Endodermal cell (in vitro differentiated cells): ENCODE measurements around the gene PLCH2. TPM values are rescaled to one million over a fixed set of nuclear protein-coding genes. Genes with fewer than 3 reads are reported as not detected.

ENCODE experiments used
- DNase-seq: peaks from one replicate; pipeline ENCODE4 v3.0.0-alpha.2; 2017
- H3K27ac ChIP-seq: 2 replicates; pipeline ENCODE4 v1.5.1; 2013; ENCODE audit warnings: mild to moderate bottlenecking, low read depth, low read length, moderate library complexity
- H3K27me3 ChIP-seq: 2 replicates; pipeline ENCODE4 v1.6.1; 2013; ENCODE audit warnings: mild to moderate bottlenecking, low read length, moderate library complexity; ENCODE audit not compliant: insufficient read depth, control insufficient read depth, poor library complexity, severe bottlenecking
- H3K36me3 ChIP-seq: 2 replicates; pipeline ENCODE4 v1.7.0; 2013; ENCODE audit warnings: mild to moderate bottlenecking, low read length, moderate library complexity; ENCODE audit not compliant: control insufficient read depth, insufficient read depth
- H3K4me1 ChIP-seq: one replicate; pipeline ENCODE4 v1.7.0; 2013; ENCODE audit warnings: low read length; ENCODE audit not compliant: control insufficient read depth, insufficient read depth
- H3K4me3 ChIP-seq: 2 replicates; pipeline ENCODE4 v1.5.1; 2013; ENCODE audit warnings: mild to moderate bottlenecking, low read length, moderate library complexity
- H3K9ac ChIP-seq: 2 replicates; pipeline ENCODE4 v1.6.1; 2013; ENCODE audit warnings: mild to moderate bottlenecking, low read length, moderate library complexity; ENCODE audit not compliant: poor library complexity, severe bottlenecking; ENCODE audit errors: extremely low read depth
- H3K9me3 ChIP-seq: 2 replicates; pipeline ENCODE4 v1.6.1; 2013; ENCODE audit warnings: mild to moderate bottlenecking, low read length, moderate library complexity; ENCODE audit not compliant: control insufficient read depth
- H3K27ac Mint-ChIP-seq: 2 replicates; pipeline ENCODE4 v1.8.0; 2020; ENCODE audit warnings: mixed read lengths
- H3K27me3 Mint-ChIP-seq: 2 replicates; pipeline ENCODE4 v1.8.0; 2021; ENCODE audit warnings: mild to moderate bottlenecking, mixed read lengths; ENCODE audit not compliant: insufficient read depth
- H3K36me3 Mint-ChIP-seq: 2 replicates; pipeline ENCODE4 v1.8.0; 2020; ENCODE audit warnings: low read depth, mixed read lengths
- H3K4me1 Mint-ChIP-seq: 2 replicates; pipeline ENCODE4 v1.8.0; 2020; ENCODE audit warnings: mixed read lengths
- H3K4me3 Mint-ChIP-seq: 2 replicates; pipeline ENCODE4 v1.8.0; 2020; ENCODE audit warnings: mild to moderate bottlenecking, moderate library complexity, mixed read lengths
- H3K9me3 Mint-ChIP-seq: 2 replicates; pipeline ENCODE4 v1.8.0; 2020; ENCODE audit warnings: mild to moderate bottlenecking, mixed read lengths
- WGBS, 2 experiments: methylation state at CpG; one replicate each; pipeline versions ENCODE4 v1.1.5 to v1.1.7; 2013; ENCODE audit warnings: missing lambda C conversion rate in 2 of 2, mixed read lengths in 1 of 2; ENCODE audit not compliant: insufficient coverage in 1 of 2, insufficient read length in 1 of 2; 5-methylcytosine and 5-hydroxymethylcytosine counted together
- total RNA-seq, 2 donors: library from RNA; stranded (reverse); fragmentation: NEBNext Ultra II Directional in 1 of 2; extraction: Animal tissue kit (Norgen Biotek cat#: 25700) in 1 of 2; gene quantifications; 2 replicates in 1 of 2; 3 replicates in 1 of 2; pipeline ENCODE4 v1.2.1, GENCODE V29; 2021
- TF ChIP-seq, protein P1 (sequence below): fragments of 200-600 bp; sonication (generic); conservative IDR thresholded peaks from 2 replicates; pipeline ENCODE4 v1.5.0; 2021; ENCODE audit warnings: antibody characterized with exemption, mild to moderate bottlenecking

PLCH2 gene
- total RNA-seq, 2 donors from 2014 or later, result 0.18 to 0.31 TPM

DNA sequence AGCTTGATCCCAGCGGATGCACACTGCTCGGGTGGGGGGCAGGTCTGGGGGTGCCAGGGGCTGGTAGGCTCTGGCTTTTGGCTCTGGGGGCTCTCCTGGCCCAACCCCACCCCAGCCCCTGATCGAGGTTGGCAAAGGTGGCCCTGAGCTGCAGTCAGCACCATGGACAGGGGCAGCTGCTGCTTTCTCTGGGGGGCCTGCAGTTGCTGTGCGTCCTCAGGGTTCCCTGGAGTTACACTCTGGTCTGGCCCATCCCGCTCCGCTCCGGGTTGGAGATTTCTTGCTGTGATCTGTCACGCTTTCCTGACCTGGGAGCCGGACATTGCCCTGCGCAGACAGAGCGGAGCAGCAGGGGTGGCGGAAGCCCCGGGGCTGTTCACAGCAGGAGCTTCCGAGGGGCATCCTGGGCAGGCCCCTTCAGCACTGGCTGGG lies 8.0 kb upstream of the PLCH2 start:
- peak; percentile 91 for DNase-seq
- no peaks in the 10 kb centered on the region for H3K27me3 ChIP-seq
- no peaks in the 10 kb centered on the region for H3K4me1 ChIP-seq
- H3K4me3 Mint-ChIP-seq, result no peak overlapping the region
- 36 to 50% methylated on average over 10 to 14 of the region's 14 CpGs for WGBS, 2 experiments
- TF ChIP-seq, protein P1, sequence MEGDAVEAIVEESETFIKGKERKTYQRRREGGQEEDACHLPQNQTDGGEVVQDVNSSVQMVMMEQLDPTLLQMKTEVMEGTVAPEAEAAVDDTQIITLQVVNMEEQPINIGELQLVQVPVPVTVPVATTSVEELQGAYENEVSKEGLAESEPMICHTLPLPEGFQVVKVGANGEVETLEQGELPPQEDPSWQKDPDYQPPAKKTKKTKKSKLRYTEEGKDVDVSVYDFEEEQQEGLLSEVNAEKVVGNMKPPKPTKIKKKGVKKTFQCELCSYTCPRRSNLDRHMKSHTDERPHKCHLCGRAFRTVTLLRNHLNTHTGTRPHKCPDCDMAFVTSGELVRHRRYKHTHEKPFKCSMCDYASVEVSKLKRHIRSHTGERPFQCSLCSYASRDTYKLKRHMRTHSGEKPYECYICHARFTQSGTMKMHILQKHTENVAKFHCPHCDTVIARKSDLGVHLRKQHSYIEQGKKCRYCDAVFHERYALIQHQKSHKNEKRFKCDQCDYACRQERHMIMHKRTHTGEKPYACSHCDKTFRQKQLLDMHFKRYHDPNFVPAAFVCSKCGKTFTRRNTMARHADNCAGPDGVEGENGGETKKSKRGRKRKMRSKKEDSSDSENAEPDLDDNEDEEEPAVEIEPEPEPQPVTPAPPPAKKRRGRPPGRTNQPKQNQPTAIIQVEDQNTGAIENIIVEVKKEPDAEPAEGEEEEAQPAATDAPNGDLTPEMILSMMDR, result no peak
- no peaks in the 10 kb centered on the region for H3K4me1 Mint-ChIP-seq
- no peak overlapping the region for H3K27ac Mint-ChIP-seq
- H3K9me3 ChIP-seq, result no peaks in the 10 kb centered on the region
- no peaks in the 10 kb centered on the region for H3K27me3 Mint-ChIP-seq
- no peak overlapping the region for H3K4me3 ChIP-seq
- no peak overlapping the region for H3K27ac ChIP-seq
- no peak overlapping the region for H3K9ac ChIP-seq
- no peaks in the 10 kb centered on the region for H3K9me3 Mint-ChIP-seq
- no peaks in the 10 kb centered on the region for H3K36me3 Mint-ChIP-seq
- no peaks in the 10 kb centered on the region for H3K36me3 ChIP-seq

DNA sequence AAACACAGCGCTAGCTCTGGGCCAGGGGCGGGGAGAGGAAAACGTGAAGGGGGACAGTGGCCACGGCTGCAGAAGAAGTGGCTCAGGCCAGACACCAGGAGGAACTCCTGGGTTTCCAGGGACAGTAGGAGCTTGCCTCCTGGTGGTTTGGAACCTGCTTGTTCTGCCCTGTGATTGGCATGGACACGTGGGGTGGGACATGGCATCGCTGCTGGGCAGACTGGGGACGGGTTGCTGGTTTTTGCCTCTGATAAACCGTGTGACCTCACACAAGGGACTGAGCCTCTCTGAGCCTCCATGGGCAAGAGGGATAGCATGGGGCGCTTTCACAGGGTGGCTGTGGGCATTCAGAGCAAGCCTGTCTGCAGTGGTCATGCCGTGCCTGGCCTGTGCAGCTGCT lies 7.5 kb upstream of the PLCH2 start:
- TF ChIP-seq, protein P1, result no peak
- no peaks in the 10 kb centered on the region for H3K4me1 ChIP-seq
- no peaks in the 10 kb centered on the region for H3K36me3 ChIP-seq
- H3K27ac ChIP-seq, result no peak overlapping the region
- H3K4me3 ChIP-seq, result no peak overlapping the region
- DNase-seq, result no peak
- no peaks in the 10 kb centered on the region for H3K27me3 ChIP-seq
- no peaks in the 10 kb centered on the region for H3K9me3 ChIP-seq
- Mint-ChIP-seq H3K4me1 (no peaks in the 10 kb centered on the region), H3K4me3 (no peak overlapping the region), H3K9me3 (no peaks in the 10 kb centered on the region), H3K36me3 (no peaks in the 10 kb centered on the region), H3K27me3 (no peaks in the 10 kb centered on the region), H3K27ac (no peak overlapping the region)
- WGBS, 2 experiments, result 79 to 83% methylated on average over 10 of the region's 10 CpGs
- no peak overlapping the region for H3K9ac ChIP-seq

DNA sequence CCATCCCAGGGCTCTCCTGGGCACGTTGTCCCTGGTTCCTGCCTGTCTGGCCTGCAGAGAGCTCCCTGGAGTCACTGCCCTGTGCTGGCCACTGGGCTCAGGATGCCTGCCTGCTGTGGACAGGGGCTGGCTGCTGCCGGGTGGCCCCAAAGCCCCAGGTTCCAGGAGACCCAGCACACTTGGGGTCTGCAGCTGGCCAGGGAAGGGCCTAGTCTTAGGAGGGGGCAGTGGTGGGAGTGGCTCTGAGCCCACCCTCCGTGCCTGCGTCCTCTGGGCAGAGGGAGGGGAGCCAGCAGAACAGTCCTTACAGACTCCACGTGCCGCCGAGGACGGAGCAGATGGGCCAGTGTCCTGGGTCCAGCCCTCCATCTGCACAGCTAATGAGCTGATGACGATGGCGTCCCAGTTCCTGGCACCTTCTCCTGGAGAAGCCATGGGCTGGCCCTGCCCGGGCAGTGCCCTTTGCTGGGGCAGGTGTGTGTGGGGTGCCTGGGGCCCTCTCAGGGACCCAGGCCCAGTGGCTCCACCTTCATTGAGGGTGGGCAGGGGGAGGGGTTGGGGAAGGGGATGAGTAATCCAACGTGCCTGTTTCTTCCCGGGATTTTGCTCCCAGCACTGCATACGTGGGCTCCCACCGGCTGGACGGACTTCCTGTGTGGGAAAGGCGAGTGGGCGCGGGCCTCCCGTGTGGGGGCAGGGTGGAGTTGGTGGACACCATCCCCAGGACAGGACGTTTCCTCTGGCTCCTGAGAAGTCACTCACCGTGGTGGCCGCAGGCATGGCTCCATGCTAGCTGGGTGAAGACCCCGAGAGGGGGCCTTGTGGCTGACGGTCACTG lies 6.8 kb upstream of the PLCH2 start:
- Histone ChIP-seq H3K4me1 (no peaks in the 10 kb centered on the region), H3K4me3 (no peak overlapping the region), H3K9ac (no peak overlapping the region), H3K27ac (no peak overlapping the region), H3K36me3 (no peaks in the 10 kb centered on the region), H3K9me3 (no peaks in the 10 kb centered on the region), H3K27me3 (no peaks in the 10 kb centered on the region)
- no peaks in the 10 kb centered on the region for H3K9me3 Mint-ChIP-seq
- H3K27me3 Mint-ChIP-seq, result no peaks in the 10 kb centered on the region
- no peak overlapping the region for H3K27ac Mint-ChIP-seq
- DNase-seq, result no peak
- WGBS, 2 experiments, result 83 to 89% methylated on average over 16 to 25 of the region's 25 CpGs
- no peaks in the 10 kb centered on the region for H3K4me1 Mint-ChIP-seq
- H3K36me3 Mint-ChIP-seq, result no peaks in the 10 kb centered on the region
- H3K4me3 Mint-ChIP-seq, result no peak overlapping the region
- TF ChIP-seq, protein P1, result no peak
